ENCODE measurements around the gene DNAL1.

Gene DNAL1

GRCh38 chr14:73722581-73722980, 77.8 kb downstream of the DNAL1 start:
- DNase-seq (ENCODE audit: low read depth in 2 of 3, low spot score in 1 of 3): no peak

- no peak for DNase-seq (ENCODE audit: low read depth in 2 of 3, low spot score in 1 of 3)
These were observed 78.6 kb downstream of the DNAL1 start for GRCh38 chr14:73723406-73723796.

GRCh38 chr14:73723797-73724661, 79.2 kb downstream of the DNAL1 start:
- DNase-seq (ENCODE audit: low read depth in 2 of 3, low spot score in 1 of 3): no peak

- no peak for DNase-seq (ENCODE audit: low read depth in 2 of 3, low spot score in 1 of 3)
These were observed 79.9 kb downstream of the DNAL1 start for GRCh38 chr14:73724696-73725095.

- DNase-seq (ENCODE audit: low read depth in 2 of 3, low spot score in 1 of 3): no peak
These were observed 80.6 kb downstream of the DNAL1 start for GRCh38 chr14:73725116-73726024.

- DNase-seq (ENCODE audit: low read depth in 2 of 3, low spot score in 1 of 3): no peak
These were observed 81.5 kb downstream of the DNAL1 start for GRCh38 chr14:73726025-73726961.

GRCh38 chr14:73727166-73727565, 82.4 kb downstream of the DNAL1 start:
- DNase-seq (ENCODE audit: low read depth in 2 of 3, low spot score in 1 of 3): no peak

- peak; percentile 75 to 96 (median 85) for DNase-seq (ENCODE audit: low read depth in 2 of 3, low spot score in 1 of 3)
These were observed 84.0 kb downstream of the DNAL1 start for GRCh38 chr14:73728717-73729330.

- DNase-seq (ENCODE audit: low read depth in 2 of 3, low spot score in 1 of 3): no peak
These were observed 84.9 kb downstream of the DNAL1 start for GRCh38 chr14:73729556-73730265.

GRCh38 chr14:73731111-73731510, 86.3 kb downstream of the DNAL1 start:
- DNase-seq (ENCODE audit: low read depth in 2 of 3, low spot score in 1 of 3): no peak

- no peak for DNase-seq (ENCODE audit: low read depth in 2 of 3, low spot score in 1 of 3)
These were observed 87.2 kb downstream of the DNAL1 start for GRCh38 chr14:73732006-73732405.

GRCh38 chr14:73736842-73737241, 92.1 kb downstream of the DNAL1 start:
- DNase-seq (ENCODE audit: low read depth in 2 of 3, low spot score in 1 of 3): no peak

GRCh38 chr14:73738518-73739173, 93.9 kb downstream of the DNAL1 start:
- DNase-seq (ENCODE audit: low read depth in 2 of 3, low spot score in 1 of 3): no peak

GRCh38 chr14:73739174-73739898, 94.5 kb downstream of the DNAL1 start:
- DNase-seq (ENCODE audit: low read depth in 2 of 3, low spot score in 1 of 3): no peak

GRCh38 chr14:73739899-73740617, 95.3 kb downstream of the DNAL1 start:
- DNase-seq (ENCODE audit: low read depth in 2 of 3, low spot score in 1 of 3): no peak

GRCh38 chr14:73740618-73741326, 96.0 kb downstream of the DNAL1 start:
- no peak for DNase-seq (ENCODE audit: low read depth in 2 of 3, low spot score in 1 of 3)

GRCh38 chr14:73741386-73741875, 96.6 kb downstream of the DNAL1 start:
- DNase-seq (ENCODE audit: low read depth in 2 of 3, low spot score in 1 of 3): peak in 1 of 3 donors; percentile 67
